ENCODE measurements around the gene PARD3. TPM values are rescaled to one million over a fixed set of nuclear protein-coding genes. Genes with fewer than 3 reads are reported as not detected.
A peak's percentile ranks its signal among the peaks of the same experiment; 100 is the strongest.
"Not testable (repeated sequence)": the region's sequence is repeated elsewhere in the genome, so short reads cannot be mapped to it uniquely, and the experiment has no call there.

Gene PARD3
- total RNA-seq, 1 experiment from 2014 or later, result 30.0 TPM

GRCh38 chr10:34467364-34467763 lies 347.7 kb downstream of the PARD3 start:
- DNase-seq (ENCODE audit: low read depth), result no peak

DNA sequence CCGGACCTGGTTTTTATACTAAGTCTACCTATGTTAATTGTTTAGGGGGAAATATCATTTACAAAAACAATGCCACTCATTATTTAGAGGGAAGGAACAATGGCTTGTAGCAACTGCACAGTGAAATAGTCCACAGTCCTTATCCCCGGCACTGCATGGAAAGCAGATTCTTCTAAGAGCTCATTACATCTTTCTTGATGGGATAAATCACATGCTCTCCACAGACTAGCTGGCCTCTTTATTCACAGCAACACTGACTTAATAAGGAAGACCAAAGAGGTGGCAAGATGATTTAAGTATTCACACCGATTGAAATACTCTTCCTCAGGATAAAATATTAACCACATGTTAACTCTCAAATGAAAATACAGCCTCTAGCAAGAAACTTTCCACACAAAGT lies 349.4 kb downstream of the PARD3 start:
- DNase-seq (ENCODE audit: low read depth), result no peak

GRCh38 chr10:34464591-34464990 lies 350.5 kb downstream of the PARD3 start:
- no peak for DNase-seq (ENCODE audit: low read depth)

GRCh38 chr10:34464000-34464399 lies 351.1 kb downstream of the PARD3 start:
- no peak for DNase-seq (ENCODE audit: low read depth)

DNA sequence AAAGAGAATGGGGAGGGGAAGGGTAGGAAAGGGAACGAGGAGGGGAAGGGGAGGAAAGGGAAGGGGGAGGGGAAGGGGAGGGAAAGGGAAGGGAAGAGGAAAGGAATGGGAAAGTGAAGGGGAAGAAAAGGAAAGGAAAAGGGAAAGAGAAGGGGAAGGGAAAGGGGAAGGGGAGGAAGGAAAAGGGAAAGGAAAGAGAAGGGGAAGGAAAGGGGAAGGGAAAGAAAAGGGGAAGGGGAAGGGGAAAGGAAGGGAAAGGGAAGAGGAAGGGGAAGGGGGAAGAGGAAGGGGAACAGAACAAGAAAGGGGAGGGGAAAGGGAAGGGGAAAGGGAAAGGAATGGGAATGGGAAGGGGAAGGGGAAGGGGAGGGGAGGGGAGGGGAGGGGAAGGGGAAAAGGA lies 352.1 kb downstream of the PARD3 start:
- no peak for DNase-seq (ENCODE audit: low read depth)

GRCh38 chr10:34462056-34462455 lies 353.0 kb downstream of the PARD3 start:
- DNase-seq (ENCODE audit: low read depth), result no peak

- DNase-seq (ENCODE audit: low read depth), result no peak
These were observed 360.4 kb downstream of the PARD3 start for GRCh38 chr10:34454590-34455261.

- DNase-seq (ENCODE audit: low read depth), result no peak
These were observed 365.3 kb downstream of the PARD3 start for GRCh38 chr10:34449836-34450235.

- no peak for DNase-seq (ENCODE audit: low read depth)
These were observed 369.0 kb downstream of the PARD3 start for GRCh38 chr10:34446049-34446448.

DNA sequence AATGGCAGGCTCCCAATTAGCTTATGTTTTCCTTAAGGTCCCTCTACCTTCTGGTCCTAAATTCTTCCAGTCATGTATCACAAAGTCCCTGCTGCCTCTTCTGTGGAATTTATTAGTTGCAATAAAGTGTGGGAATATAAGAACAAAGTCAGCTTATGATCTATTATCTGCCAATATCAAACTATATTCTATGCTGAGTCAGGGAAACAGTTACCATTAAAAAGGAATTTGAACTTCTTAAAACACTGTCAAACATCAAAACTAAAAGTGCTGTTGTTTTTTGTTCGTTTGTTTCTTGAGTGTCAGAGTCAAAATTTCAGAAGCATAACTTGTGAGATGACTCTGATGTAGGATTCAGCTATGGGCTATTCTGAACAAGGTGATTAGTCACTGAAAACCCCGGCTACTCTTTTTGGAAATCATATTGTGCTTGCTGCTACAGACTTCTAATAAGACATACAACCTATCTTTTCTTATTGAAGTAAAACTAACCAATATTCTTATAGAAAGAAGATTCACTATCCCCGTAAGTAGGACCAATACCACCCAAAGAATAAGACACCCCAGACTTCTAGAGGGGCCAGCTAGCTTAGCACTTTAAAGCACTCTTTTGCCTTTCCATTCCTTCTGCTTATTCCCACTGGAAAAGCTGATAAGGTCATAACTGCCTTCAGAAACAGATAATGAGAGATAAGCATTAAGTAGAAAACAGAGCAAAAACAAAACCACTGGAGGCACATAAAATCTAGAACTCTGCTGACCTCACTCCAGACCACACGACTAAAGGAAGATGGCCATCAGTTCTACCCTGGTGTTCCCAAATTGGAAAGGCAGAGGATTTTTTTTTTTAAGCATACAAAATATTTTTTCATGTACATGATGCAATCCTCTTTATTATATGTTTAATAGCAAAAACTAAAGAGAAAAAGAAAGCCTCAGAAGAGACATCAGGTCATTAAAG lies 370.6 kb downstream of the PARD3 start:
- no peak for DNase-seq (ENCODE audit: low read depth)

GRCh38 chr10:34439386-34439785 lies 375.7 kb downstream of the PARD3 start:
- not testable (repeated sequence) for DNase-seq (ENCODE audit: low read depth)

GRCh38 chr10:34438741-34439140 lies 376.4 kb downstream of the PARD3 start:
- no peak for DNase-seq (ENCODE audit: low read depth)

GRCh38 chr10:34437906-34438305 lies 377.2 kb downstream of the PARD3 start:
- no peak for DNase-seq (ENCODE audit: low read depth)

GRCh38 chr10:34434119-34434594 lies 380.9 kb downstream of the PARD3 start:
- DNase-seq (ENCODE audit: low read depth), result peak; percentile 41

GRCh38 chr10:34433241-34434076 lies 381.6 kb downstream of the PARD3 start:
- no peak for DNase-seq (ENCODE audit: low read depth)

- no peak for DNase-seq (ENCODE audit: low read depth)
These were observed 382.5 kb downstream of the PARD3 start for GRCh38 chr10:34432589-34432988.

GRCh38 chr10:34430685-34431084 lies 384.4 kb downstream of the PARD3 start:
- no peak for DNase-seq (ENCODE audit: low read depth)

DNA sequence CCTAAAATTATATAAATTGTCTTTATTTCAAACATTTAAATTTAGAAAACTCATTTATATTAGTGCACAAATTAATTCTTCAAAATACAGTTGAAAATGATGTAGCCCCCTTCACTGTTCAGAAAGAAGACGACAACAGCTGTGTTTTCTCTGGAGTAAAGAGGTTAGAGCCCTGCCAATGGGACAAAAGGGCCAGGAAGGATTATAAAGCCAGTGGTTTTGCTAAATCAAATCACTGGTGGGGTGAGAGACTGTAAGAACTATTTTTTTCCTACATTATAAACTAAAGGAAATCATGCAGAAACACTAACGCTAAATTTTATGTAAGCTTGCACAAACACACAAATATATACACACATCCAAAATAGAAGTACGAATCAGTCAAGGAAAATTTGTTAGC lies 386.6 kb downstream of the PARD3 start:
- no peak for DNase-seq (ENCODE audit: low read depth)

- no peak for DNase-seq (ENCODE audit: low read depth)
These were observed 387.2 kb downstream of the PARD3 start for GRCh38 chr10:34427911-34428216.

DNA sequence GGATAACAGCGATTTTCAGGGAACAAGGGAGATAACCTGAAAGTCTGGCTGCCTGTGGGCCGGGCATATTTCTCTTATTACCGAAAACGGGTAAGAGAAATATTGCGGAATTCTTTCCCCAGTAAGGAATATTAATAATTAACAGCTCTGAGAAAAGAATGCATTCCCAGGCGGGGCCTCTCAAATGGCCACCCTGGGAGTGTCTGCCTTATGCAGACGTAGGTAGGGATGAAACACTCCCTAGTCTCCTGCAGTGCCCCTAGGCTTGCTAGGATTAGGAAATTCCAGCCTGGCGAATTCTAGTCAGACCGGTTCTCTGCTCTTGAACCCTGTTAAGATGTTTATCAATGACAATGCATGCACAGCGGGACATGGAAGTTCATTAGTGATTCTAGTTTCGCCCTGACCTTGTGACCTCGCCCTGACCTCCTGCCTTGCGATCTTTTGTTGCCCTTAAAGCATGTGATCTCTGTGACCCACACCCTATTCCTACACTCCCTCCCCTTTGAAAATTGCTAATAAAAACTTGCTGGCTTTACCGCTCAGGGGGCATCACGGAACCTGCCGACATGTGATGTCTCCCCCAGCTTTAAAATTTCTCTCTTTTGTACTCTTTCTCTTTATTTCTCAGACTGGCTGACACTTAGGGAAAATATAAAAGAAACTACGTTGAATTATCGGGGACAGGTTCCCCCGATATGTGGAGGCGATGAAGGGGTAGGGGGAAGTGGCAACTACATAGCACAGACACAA lies 387.8 kb downstream of the PARD3 start:
- not testable (repeated sequence) for DNase-seq (ENCODE audit: low read depth)

DNA sequence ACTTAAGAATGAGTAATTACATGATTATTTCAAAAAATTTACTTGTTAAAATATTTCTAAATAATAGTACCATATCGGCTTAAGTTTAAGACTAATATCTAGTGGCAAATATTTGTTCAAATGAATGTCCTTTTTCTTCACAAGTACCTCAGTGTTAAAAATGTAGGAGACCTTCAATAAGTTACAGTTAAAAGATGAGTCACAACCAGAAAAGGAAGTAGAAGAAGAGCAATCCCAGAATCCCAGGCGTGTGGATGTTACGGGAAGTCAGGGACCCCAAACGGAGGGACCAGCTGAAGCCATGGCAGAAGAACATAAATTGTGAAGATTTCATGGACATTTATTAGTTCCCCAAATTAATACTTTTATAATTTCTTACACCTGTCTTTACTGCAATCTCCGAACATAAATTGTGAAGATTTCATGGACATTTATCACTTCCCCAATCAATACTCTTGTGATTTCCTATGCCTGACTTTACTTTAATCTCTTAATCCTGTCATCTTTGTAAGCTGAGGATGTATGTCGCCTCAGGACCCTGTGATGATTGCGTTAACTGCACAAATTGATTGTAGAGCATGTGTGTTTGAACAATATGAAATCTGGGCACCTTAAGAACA lies 388.4 kb downstream of the PARD3 start:
- DNase-seq (ENCODE audit: low read depth), result not testable (repeated sequence)

Data from RPMI7951 (cell line).